ENCODE data around the gene JTB. TPM values are rescaled to one million over a fixed set of nuclear protein-coding genes. Genes with fewer than 3 reads are reported as not detected.

The JTB gene
- total and polyA plus RNA-seq, 2 of the 4 experiments (the other 2 are of a cell fraction): 123 to 138 TPM

DNA sequence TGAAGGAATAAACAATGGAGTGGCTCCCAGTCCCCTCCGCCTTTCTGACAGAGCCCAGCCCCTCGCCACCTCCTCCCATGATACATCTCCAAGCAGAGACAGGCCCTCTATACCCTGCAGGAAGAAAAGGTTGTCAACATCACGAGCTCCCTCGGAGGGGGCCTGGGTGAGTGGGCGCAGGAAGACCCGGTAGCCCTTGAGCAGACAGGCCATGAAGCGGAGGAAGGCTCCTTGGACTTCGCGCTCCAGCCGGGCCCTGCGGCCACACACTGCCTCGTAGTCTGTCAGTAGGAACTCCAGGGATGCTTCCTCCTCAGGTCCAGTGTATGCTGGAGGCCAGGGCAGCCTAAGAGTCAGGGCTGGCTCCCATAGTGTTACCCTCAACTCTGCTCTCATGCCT, 38.0 kb downstream of the JTB start:
- no peaks in the 10 kb centered on the region for H3K27me3 ChIP-seq (ENCODE audit: control insufficient read depth, insufficient read depth, low read length)

More for the DNA sequence above, 38.0 kb downstream of the JTB start:
- Histone ChIP-seq H3K14ac (replicated peaks; ENCODE audit: low read depth, low read length) (no peak overlapping the region), H2BK5ac (ENCODE audit: low read depth, low read length, poor library complexity, severe bottlenecking) (no peak overlapping the region), H2BK20ac (ENCODE audit: low read depth, low read length) (no peak overlapping the region), H2BK15ac (ENCODE audit: low read depth, low read length) (no peak overlapping the region), H2BK120ac (ENCODE audit: low read depth, low read length) (no peak overlapping the region), H4K8ac (ENCODE audit: low read depth in 2 of 2, low read length in 2 of 2) (no peak overlapping the region), H2AFZ (replicated peaks; ENCODE audit: low read length, poor library complexity) (no peak overlapping the region), H3K4me3 (ENCODE audit: insufficient read depth, low read depth, low read length) (no peak overlapping the region), H3K36me3 (ENCODE audit: control insufficient read depth, insufficient read depth, low read length) (peaks cover 68% of the 10 kb centered on the region), H3K56ac (ENCODE audit: extremely low read depth, insufficient read depth, low read length) (no peak overlapping the region), H4K91ac (ENCODE audit: insufficient read depth, low read depth, low read length) (no peak overlapping the region), H2AK5ac (ENCODE audit: low read depth, low read length) (no peak overlapping the region), H3K9me1 (ENCODE audit: insufficient read depth, low read length) (peaks cover 11% of the 10 kb centered on the region; the same call in 1 of the 2 replicates), H3K4me1 (ENCODE audit: control insufficient read depth, insufficient read depth, low read length) (no peaks in the 10 kb centered on the region), H3K23ac (ENCODE audit: low read depth, low read length) (no peak overlapping the region), H2AK9ac (replicated peaks; ENCODE audit: low read depth, low read length, poor library complexity) (no peak overlapping the region), H4K20me1 (ENCODE audit: insufficient read depth, low read length) (no peaks in the 10 kb centered on the region), H3K79me1 (ENCODE audit: low read depth in 1 of 2, low read length in 2 of 2) (peaks cover 3 to 33% of the 10 kb centered on the region in 2 experiments), H3K18ac (ENCODE audit: low read depth, low read length) (no peak overlapping the region), H3K4ac (ENCODE audit: low read depth, low read length) (no peak overlapping the region), H3K9me3 (ENCODE audit: control insufficient read depth, insufficient read depth, low read length) (no peaks in the 10 kb centered on the region), H3K4me2 (ENCODE audit: low read depth, low read length) (no peak overlapping the region), H3K9ac (ENCODE audit: low read depth, low read length) (no peak overlapping the region), H3K27ac (ENCODE audit: insufficient read depth, low read length) (no peak overlapping the region), H4K5ac (ENCODE audit: low read depth, low read length) (no peak overlapping the region)
- dilution Hi-C loops (cut with HindIII; ENCODE audit: low sequenced_read_pairs, unreplicated experiment) (no loop called here), in situ Hi-C loops (cut with MboI; ENCODE audit: low sequenced_read_pairs) (no loop called here), intact Hi-C loops (cut with micrococcal nuclease) (no loop called here)
- 100% methylated on average over 6 of the region's 12 CpGs; no CpG with 5 or more reads in 1 of the 2 experiments for WGBS, 2 experiments (ENCODE audit: extremely low coverage in 2 of 2, insufficient read length in 1 of 2)
- DNase-seq (no peak), ATAC-seq (ENCODE audit: low read depth) (no peak)
- POLR2A ChIA-PET (ENCODE audit: unreplicated experiment): no interaction called here
- BruUV-seq (replicated peaks): no TSS peak
- CTCF ChIA-PET: no interaction called here
- TF ChIP-seq MAFK (IDR thresholded peaks at IDR 0.05; ENCODE audit: low read depth, low read length): no peak
- TF ChIP-seq NFE2L2 (IDR thresholded peaks at IDR 0.05; ENCODE audit: low read depth, low read length): no peak
- TF ChIP-seq, protein P1, sequence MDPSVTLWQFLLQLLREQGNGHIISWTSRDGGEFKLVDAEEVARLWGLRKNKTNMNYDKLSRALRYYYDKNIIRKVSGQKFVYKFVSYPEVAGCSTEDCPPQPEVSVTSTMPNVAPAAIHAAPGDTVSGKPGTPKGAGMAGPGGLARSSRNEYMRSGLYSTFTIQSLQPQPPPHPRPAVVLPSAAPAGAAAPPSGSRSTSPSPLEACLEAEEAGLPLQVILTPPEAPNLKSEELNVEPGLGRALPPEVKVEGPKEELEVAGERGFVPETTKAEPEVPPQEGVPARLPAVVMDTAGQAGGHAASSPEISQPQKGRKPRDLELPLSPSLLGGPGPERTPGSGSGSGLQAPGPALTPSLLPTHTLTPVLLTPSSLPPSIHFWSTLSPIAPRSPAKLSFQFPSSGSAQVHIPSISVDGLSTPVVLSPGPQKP (IDR thresholded peaks at IDR 0.05; ENCODE audit: borderline replicate concordance, low read depth, low read length): no peak
- TF ChIP-seq RCOR1 (IDR thresholded peaks at IDR 0.05; ENCODE audit: insufficient replicate concordance, low read length): no peak
- no peak for TF ChIP-seq RAD21 (IDR thresholded peaks at IDR 0.05; ENCODE audit: low read length)
- TF ChIP-seq, protein P2, sequence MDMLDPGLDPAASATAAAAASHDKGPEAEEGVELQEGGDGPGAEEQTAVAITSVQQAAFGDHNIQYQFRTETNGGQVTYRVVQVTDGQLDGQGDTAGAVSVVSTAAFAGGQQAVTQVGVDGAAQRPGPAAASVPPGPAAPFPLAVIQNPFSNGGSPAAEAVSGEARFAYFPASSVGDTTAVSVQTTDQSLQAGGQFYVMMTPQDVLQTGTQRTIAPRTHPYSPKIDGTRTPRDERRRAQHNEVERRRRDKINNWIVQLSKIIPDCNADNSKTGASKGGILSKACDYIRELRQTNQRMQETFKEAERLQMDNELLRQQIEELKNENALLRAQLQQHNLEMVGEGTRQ (IDR thresholded peaks at IDR 0.05; ENCODE audit: low read depth, low read length): no peak
- no peak for TF ChIP-seq RFX5 (IDR thresholded peaks at IDR 0.05; ENCODE audit: low read depth, low read length)
- no peak for TF ChIP-seq CHD1 (IDR thresholded peaks at IDR 0.05; ENCODE audit: low read depth, low read length)
- TF ChIP-seq FOS (IDR thresholded peaks at IDR 0.05; ENCODE audit: low read depth, low read length): no peak
- no peak for TF ChIP-seq MAZ (IDR thresholded peaks at IDR 0.05; ENCODE audit: borderline replicate concordance, low read depth, low read length)
- TF ChIP-seq BHLHE40 (IDR thresholded peaks at IDR 0.05; ENCODE audit: low read depth, low read length): no peak
- TF ChIP-seq POLR2A (IDR thresholded peaks at IDR 0.05; ENCODE audit: low read depth, low read length): no peak
- TF ChIP-seq SMC3 (IDR thresholded peaks at IDR 0.05; ENCODE audit: low read depth, low read length): no peak
- TF ChIP-seq, protein P3, sequence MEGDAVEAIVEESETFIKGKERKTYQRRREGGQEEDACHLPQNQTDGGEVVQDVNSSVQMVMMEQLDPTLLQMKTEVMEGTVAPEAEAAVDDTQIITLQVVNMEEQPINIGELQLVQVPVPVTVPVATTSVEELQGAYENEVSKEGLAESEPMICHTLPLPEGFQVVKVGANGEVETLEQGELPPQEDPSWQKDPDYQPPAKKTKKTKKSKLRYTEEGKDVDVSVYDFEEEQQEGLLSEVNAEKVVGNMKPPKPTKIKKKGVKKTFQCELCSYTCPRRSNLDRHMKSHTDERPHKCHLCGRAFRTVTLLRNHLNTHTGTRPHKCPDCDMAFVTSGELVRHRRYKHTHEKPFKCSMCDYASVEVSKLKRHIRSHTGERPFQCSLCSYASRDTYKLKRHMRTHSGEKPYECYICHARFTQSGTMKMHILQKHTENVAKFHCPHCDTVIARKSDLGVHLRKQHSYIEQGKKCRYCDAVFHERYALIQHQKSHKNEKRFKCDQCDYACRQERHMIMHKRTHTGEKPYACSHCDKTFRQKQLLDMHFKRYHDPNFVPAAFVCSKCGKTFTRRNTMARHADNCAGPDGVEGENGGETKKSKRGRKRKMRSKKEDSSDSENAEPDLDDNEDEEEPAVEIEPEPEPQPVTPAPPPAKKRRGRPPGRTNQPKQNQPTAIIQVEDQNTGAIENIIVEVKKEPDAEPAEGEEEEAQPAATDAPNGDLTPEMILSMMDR (conservative IDR thresholded peaks at IDR 0.05; ENCODE audit: low read depth, low read length): no peak
- no peak for TF ChIP-seq CEBPB (IDR thresholded peaks at IDR 0.05; ENCODE audit: low read depth, low read length)
- no peak for TF ChIP-seq MXI1 (IDR thresholded peaks at IDR 0.05; ENCODE audit: borderline replicate concordance, low read depth, low read length)
